Measurements from ENCODE around the gene SREBF2. TPM values are rescaled to one million over a fixed set of nuclear protein-coding genes. Genes with fewer than 3 reads are reported as not detected.
A peak's percentile ranks its signal among the peaks of the same experiment; 100 is the strongest.

SREBF2 gene
- polyA plus RNA-seq, 2 of the 4 experiments (the other 2 are of a cell fraction), result 19.4 to 30.8 TPM

DNA sequence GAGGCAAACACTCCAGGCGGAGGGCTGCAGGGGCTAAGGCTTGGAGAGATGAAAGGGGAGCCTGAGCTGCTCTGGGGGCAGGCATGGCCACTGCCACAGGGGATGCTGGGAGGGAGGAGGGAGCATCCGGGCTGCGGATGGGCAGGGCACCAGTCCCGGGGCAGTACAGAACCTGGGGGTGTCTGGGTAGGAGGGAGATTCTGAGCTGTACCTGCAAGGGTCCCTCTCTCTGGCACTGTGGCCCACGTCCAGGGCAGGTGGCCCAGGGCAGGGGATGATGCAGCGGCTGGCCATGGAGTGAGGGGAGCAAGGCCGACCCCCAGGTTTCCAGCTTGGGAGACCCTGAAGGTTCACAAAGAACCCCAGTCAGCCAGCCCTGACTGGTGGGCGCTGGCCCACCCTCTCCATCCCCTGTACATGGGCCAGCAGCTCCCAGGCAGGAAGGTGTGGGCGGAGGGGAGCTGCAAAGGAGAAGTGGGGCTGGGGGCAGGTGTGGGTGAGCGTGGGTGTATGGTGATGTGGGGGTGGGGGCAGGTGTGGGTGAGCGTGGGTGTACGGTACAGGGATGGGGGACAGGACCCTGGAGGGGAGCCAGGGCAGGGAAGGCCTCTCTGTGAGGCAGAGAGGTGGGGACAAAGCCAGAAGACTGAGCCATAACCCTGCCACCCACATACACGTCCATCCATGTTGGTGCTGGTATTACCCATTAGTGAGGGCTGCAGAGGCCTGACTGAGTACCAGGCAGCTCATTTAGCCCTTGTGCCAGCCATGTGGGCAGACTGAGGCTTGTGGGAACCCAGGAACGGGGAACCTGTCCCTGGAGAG, 95.9 kb downstream of the SREBF2 start:
- ATAC-seq, result peak in 1 of 2 experiments; percentile 8; a peak in 3 of 6 replicates
- Histone ChIP-seq H3K4me2 (no peak overlapping the region), H3K4me3 (no peak overlapping the region), H3K4me1 (no peaks in the 10 kb centered on the region), H3K27ac (no peak overlapping the region), H3K9me3 (no peaks in the 10 kb centered on the region)
- TF ChIP-seq, protein P1, sequence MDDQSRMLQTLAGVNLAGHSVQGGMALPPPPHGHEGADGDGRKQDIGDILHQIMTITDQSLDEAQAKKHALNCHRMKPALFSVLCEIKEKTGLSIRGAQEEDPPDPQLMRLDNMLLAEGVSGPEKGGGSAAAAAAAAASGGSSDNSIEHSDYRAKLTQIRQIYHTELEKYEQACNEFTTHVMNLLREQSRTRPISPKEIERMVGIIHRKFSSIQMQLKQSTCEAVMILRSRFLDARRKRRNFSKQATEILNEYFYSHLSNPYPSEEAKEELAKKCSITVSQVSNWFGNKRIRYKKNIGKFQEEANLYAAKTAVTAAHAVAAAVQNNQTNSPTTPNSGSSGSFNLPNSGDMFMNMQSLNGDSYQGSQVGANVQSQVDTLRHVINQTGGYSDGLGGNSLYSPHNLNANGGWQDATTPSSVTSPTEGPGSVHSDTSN (IDR thresholded peaks at IDR 0.05), result no peak
- TF ChIP-seq GATA3 (IDR thresholded peaks at IDR 0.05; ENCODE audit: borderline replicate concordance) (no peak), SREBF2 (IDR thresholded peaks at IDR 0.05) (no peak), MAFK (IDR thresholded peaks at IDR 0.05; ENCODE audit: partially characterized antibody) (no peak), HEYL (CRISPR knock-in tag; IDR thresholded peaks at IDR 0.05) (no peak), JUN (IDR thresholded peaks at IDR 0.05) (no peak)
- ChIA-PET CTCF (interaction anchor here (1.2 to 2.0 kb wide), 2 partner anchors 12 to 106 kb away, joined by 6 to 14 read pairs; no protein-coding TSS in a partner anchor), POLR2A (no interaction called here)
- FAIRE-seq, result no peak
- DNase-seq (ENCODE audit: low read depth in 1 of 2, low spot score in 1 of 2), result no peak
- WGBS (ENCODE audit: missing lambda C conversion rate), result 74% methylated on average over 8 of the region's 14 CpGs

GRCh38 chr22:41929418-41929810, 96.5 kb downstream of the SREBF2 start:
- H3K27ac ChIP-seq, result no peak overlapping the region
- H3K4me2 ChIP-seq, result no peak overlapping the region
- POLR2A ChIA-PET, result no interaction called here
- H3K9me3 ChIP-seq, result no peaks in the 10 kb centered on the region
- H3K4me1 ChIP-seq, result no peaks in the 10 kb centered on the region
- no peak for TF ChIP-seq POLR2AphosphoS2 (conservative IDR thresholded peaks at IDR 0.05; ENCODE audit: low read length)
- TF ChIP-seq, protein P2, sequence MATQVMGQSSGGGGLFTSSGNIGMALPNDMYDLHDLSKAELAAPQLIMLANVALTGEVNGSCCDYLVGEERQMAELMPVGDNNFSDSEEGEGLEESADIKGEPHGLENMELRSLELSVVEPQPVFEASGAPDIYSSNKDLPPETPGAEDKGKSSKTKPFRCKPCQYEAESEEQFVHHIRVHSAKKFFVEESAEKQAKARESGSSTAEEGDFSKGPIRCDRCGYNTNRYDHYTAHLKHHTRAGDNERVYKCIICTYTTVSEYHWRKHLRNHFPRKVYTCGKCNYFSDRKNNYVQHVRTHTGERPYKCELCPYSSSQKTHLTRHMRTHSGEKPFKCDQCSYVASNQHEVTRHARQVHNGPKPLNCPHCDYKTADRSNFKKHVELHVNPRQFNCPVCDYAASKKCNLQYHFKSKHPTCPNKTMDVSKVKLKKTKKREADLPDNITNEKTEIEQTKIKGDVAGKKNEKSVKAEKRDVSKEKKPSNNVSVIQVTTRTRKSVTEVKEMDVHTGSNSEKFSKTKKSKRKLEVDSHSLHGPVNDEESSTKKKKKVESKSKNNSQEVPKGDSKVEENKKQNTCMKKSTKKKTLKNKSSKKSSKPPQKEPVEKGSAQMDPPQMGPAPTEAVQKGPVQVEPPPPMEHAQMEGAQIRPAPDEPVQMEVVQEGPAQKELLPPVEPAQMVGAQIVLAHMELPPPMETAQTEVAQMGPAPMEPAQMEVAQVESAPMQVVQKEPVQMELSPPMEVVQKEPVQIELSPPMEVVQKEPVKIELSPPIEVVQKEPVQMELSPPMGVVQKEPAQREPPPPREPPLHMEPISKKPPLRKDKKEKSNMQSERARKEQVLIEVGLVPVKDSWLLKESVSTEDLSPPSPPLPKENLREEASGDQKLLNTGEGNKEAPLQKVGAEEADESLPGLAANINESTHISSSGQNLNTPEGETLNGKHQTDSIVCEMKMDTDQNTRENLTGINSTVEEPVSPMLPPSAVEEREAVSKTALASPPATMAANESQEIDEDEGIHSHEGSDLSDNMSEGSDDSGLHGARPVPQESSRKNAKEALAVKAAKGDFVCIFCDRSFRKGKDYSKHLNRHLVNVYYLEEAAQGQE (IDR thresholded peaks at IDR 0.05), result no peak
- no peak for TF ChIP-seq ZSCAN20 (CRISPR knock-in tag; IDR thresholded peaks at IDR 0.05)
- TF ChIP-seq USF2 (IDR thresholded peaks at IDR 0.05), result no peak
- TF ChIP-seq MAZ (IDR thresholded peaks at IDR 0.05; ENCODE audit: borderline replicate concordance, low read depth, low read length), result no peak
- no peak for TF ChIP-seq EP300 (IDR thresholded peaks at IDR 0.05)
- no peak for TF ChIP-seq ZC3H11A (IDR thresholded peaks at IDR 0.05)
- no peak for ATAC-seq
- no peak for DNase-seq (ENCODE audit: low read depth in 1 of 2, low spot score in 1 of 2)
- WGBS (ENCODE audit: missing lambda C conversion rate), result no CpG with 5 or more reads among the region's 8 CpGs
- CTCF ChIA-PET, result interaction anchor here (2.0 kb wide), 1 partner anchor 12 kb away, joined by 14 read pairs; no protein-coding TSS in a partner anchor
- no peak for FAIRE-seq
- no peak overlapping the region for H3K4me3 ChIP-seq

GRCh38 chr22:41931701-41932269, 98.9 kb downstream of the SREBF2 start:
- ATAC-seq (no peak), FAIRE-seq (no peak)
- WGBS (ENCODE audit: missing lambda C conversion rate), result 80% methylated on average over 10 of the region's 10 CpGs

More at GRCh38 chr22:41931701-41932269, 98.9 kb downstream of the SREBF2 start:
- POLR2A ChIA-PET, result no interaction called here
- no peak for DNase-seq (ENCODE audit: low read depth in 1 of 2, low spot score in 1 of 2)
- no peak overlapping the region for H3K4me2 ChIP-seq
- TF ChIP-seq EP300 (IDR thresholded peaks at IDR 0.05) (no peak), KDM1A (IDR thresholded peaks at IDR 0.05; ENCODE audit: low read depth) (no peak), MYC (IDR thresholded peaks at IDR 0.05; ENCODE audit: borderline replicate concordance, low read length) (no peak), CEBPB (IDR thresholded peaks at IDR 0.05) (no peak)
- H3K27ac ChIP-seq, result no peak overlapping the region
- H3K4me1 ChIP-seq, result no peaks in the 10 kb centered on the region
- H3K9me3 ChIP-seq, result no peaks in the 10 kb centered on the region
- H3K4me3 ChIP-seq, result no peak overlapping the region
- CTCF ChIA-PET, result interaction anchor here (0.6 to 2.1 kb wide), 3 partner anchors 164 to 235 kb away, joined by 3 to 7 read pairs (median 4); no protein-coding TSS in a partner anchor
